HCT116 (cell line): ENCODE measurements around the gene WBP1. TPM values are rescaled to one million over a fixed set of nuclear protein-coding genes. Genes with fewer than 3 reads are reported as not detected.

Experiments used
- ATAC-seq: fragments of 200-7000 bp; cut with Tn5 transposase; 2 replicates; pipeline ENCODE4 v1.9.1; 2020; ENCODE audit warnings: mild to moderate bottlenecking, moderate library complexity
- BruUV-seq: library from RNA; stranded (reverse); fragments of 400-500 nt; replicated peaks from 2 replicates; lab custom pipeline; 2021; lab: Mats Ljungman, UMichigan
- CTCF ChIA-PET: fragments of 300-600 bp; sonication (Branson Sonifier 250); formaldehyde crosslinking; loops from one replicate; lab custom pipeline; 2021; ENCODE audit warnings: antibody characterized with exemption; lab: Charles Lee
- POLR2A ChIA-PET: fragments of 300-600, 350-600 bp; sonication (Branson Sonifier 250); formaldehyde crosslinking; loops from one replicate; lab custom pipeline; 2021; ENCODE audit warnings: antibody characterized with exemption; lab: Charles Lee
- RAD21 ChIA-PET, 2 experiments: fragments of 300-600 bp; sonication (Branson Sonifier 250); formaldehyde crosslinking; loops; one replicate each; lab custom pipeline; 2023; ENCODE audit warnings: low total read pairs in 2 of 2; ENCODE audit not compliant: uncharacterized antibody in 2 of 2, unreplicated experiment in 2 of 2, low non-redundant PET in 1 of 2; lab: Charles Lee
- DNase-seq: peaks from one replicate; pipeline ENCODE4 v3.0.0-alpha.2; 2010; ENCODE audit warnings: low read depth, low spot score
- H2AFZ ChIP-seq: fragments of 200-600 bp; shearing (Covaris generic), sonication (generic); 2 replicates; pipeline ENCODE4 v1.6.1; 2017; ENCODE audit warnings: low read depth, mixed run types, mixed read lengths, antibody characterized with exemption, low read length; ENCODE audit not compliant: poor library complexity, severe bottlenecking
- H3K27ac ChIP-seq: 2 replicates; pipeline ENCODE4 v1.5.1; 2012; ENCODE audit warnings: low read depth, low read length
- H3K27me3 ChIP-seq: fragments of 200-600 bp; sonication (generic); 2 replicates; pipeline ENCODE4 v1.6.1; 2016; ENCODE audit warnings: mixed run types, low read length, mixed read lengths; ENCODE audit not compliant: insufficient read depth
- H3K36me3 ChIP-seq, 2 experiments: fragments of 200-500 bp in 1 of 2; fragments of 200-600 bp in 1 of 2; sonication (Bioruptor generic) in 1 of 2; sonication (generic) in 1 of 2; 2 replicates each; pipeline versions ENCODE4 v1.5.1 to v1.6.1; 2014 to 2016; ENCODE audit warnings: low read length in 2 of 2, inconsistent platforms in 1 of 2, mixed read lengths in 1 of 2, mixed run types in 1 of 2; ENCODE audit not compliant: insufficient read depth in 2 of 2, control insufficient read depth in 1 of 2
- H3K4me1 ChIP-seq, 2 experiments: fragments of 200-600 bp in 1 of 2; sonication (generic) in 1 of 2; 2 replicates each; pipeline versions ENCODE4 v1.5.1 to v1.6.1; 2012 to 2017; ENCODE audit warnings: low read length in 2 of 2, inconsistent platforms in 1 of 2, mild to moderate bottlenecking in 1 of 2, mixed read lengths in 1 of 2, mixed run types in 1 of 2, moderate library complexity in 1 of 2; ENCODE audit not compliant: insufficient read depth in 2 of 2, control insufficient read depth in 1 of 2
- H3K4me2 ChIP-seq: fragments of 200-600 bp; sonication (generic); 2 replicates; pipeline ENCODE4 v1.6.1; 2017; ENCODE audit warnings: mixed run types, low read length, mixed read lengths
- H3K4me3 ChIP-seq, 2 experiments: fragments of 200-600 bp in 1 of 2; sonication (generic) in 1 of 2; replicated peaks in 1 of 2; 2 replicates each; pipeline ENCODE4 v1.5.1; 2011 to 2016; ENCODE audit warnings: low read length in 2 of 2, control low read depth in 1 of 2, low read depth in 1 of 2, mild to moderate bottlenecking in 1 of 2, mixed read lengths in 1 of 2, mixed run types in 1 of 2
- H3K79me2 ChIP-seq: fragments of 200-600 bp; sonication (generic); 2 replicates; pipeline ENCODE4 v1.6.1; 2017; ENCODE audit warnings: mild to moderate bottlenecking, mixed run types, low read length, moderate library complexity, mixed read lengths; ENCODE audit not compliant: insufficient read depth
- H3K9ac ChIP-seq: fragments of 200-600 bp; sonication (generic); 2 replicates; pipeline ENCODE4 v1.6.1; 2016; ENCODE audit warnings: low read length, mixed read lengths
- H3K9me2 ChIP-seq: fragments of 200-600 bp; sonication (generic), shearing (Covaris generic); 2 replicates; pipeline ENCODE4 v1.6.1; 2017; ENCODE audit warnings: mixed run types, mild to moderate bottlenecking, moderate library complexity; ENCODE audit not compliant: insufficient read depth
- H3K9me3 ChIP-seq, 2 experiments: fragments of 200-500 bp in 1 of 2; fragments of 200-600 bp in 1 of 2; sonication (Bioruptor generic) in 1 of 2; sonication (generic) in 1 of 2; 2 replicates each; pipeline ENCODE4 v1.6.1; 2014 to 2017; ENCODE audit warnings: low read length in 2 of 2, mixed read lengths in 2 of 2, inconsistent platforms in 1 of 2, low read depth in 1 of 2, mild to moderate bottlenecking in 1 of 2, mixed run types in 1 of 2, moderate library complexity in 1 of 2; ENCODE audit not compliant: control insufficient read depth in 1 of 2, insufficient read depth in 1 of 2
- H4K20me1 ChIP-seq: fragments of 200-600 bp; sonication (generic), shearing (Covaris generic); 2 replicates; pipeline ENCODE4 v1.6.1; 2017; ENCODE audit warnings: mixed run types, mild to moderate bottlenecking, moderate library complexity; ENCODE audit not compliant: insufficient read depth
- CEBPB ChIP-seq: IDR thresholded peaks from 2 replicates; pipeline ENCODE4 v1.6.1; 2012; ENCODE audit warnings: low read depth
- EGR1 ChIP-seq: IDR thresholded peaks from 2 replicates; pipeline ENCODE4 v1.6.1; 2012; ENCODE audit warnings: low read depth
- EZH2 ChIP-seq: fragments of 200-600 bp; sonication (generic); IDR thresholded peaks from 2 replicates; pipeline ENCODE4 v1.6.1; 2017; ENCODE audit warnings: antibody characterized with exemption, mixed run types
- EZH2phosphoT487 ChIP-seq: fragments of 200-600 bp; IDR thresholded peaks from 2 replicates; pipeline ENCODE4 v1.6.1; 2018; ENCODE audit warnings: antibody characterized with exemption, borderline replicate concordance
- POLR2A ChIP-seq: IDR thresholded peaks from 2 replicates; pipeline ENCODE4 v1.7.0; 2011; ENCODE audit warnings: borderline replicate concordance; ENCODE audit not compliant: insufficient read depth, insufficient read length; ENCODE audit errors: extremely low read depth
- POLR2AphosphoS5 ChIP-seq: IDR thresholded peaks from 2 replicates; pipeline ENCODE4 v1.6.1; 2011; ENCODE audit warnings: mild to moderate bottlenecking, low read depth, low read length, moderate library complexity
- RAD21 ChIP-seq: IDR thresholded peaks from 2 replicates; pipeline ENCODE4 v1.6.1; 2012; ENCODE audit warnings: low read depth, mild to moderate bottlenecking
- SIN3A ChIP-seq: IDR thresholded peaks from 2 replicates; pipeline ENCODE4 v1.6.1; 2012; ENCODE audit warnings: low read depth
- SP1 ChIP-seq: IDR thresholded peaks from 2 replicates; pipeline ENCODE4 v1.6.1; 2012; ENCODE audit warnings: low read depth
- SRF ChIP-seq: IDR thresholded peaks from 2 replicates; pipeline ENCODE4 v1.6.1; 2012; ENCODE audit warnings: low read depth
- TCF7L2 ChIP-seq: IDR thresholded peaks from 2 replicates; pipeline ENCODE4 v1.7.0; 2011; ENCODE audit warnings: borderline replicate concordance, inconsistent platforms; ENCODE audit not compliant: insufficient read depth, insufficient read length; ENCODE audit errors: extremely low read depth
- YY1 ChIP-seq: IDR thresholded peaks from 2 replicates; pipeline ENCODE4 v1.6.1; 2011; ENCODE audit warnings: low read length, low read depth, moderate library complexity, mild to moderate bottlenecking; ENCODE audit not compliant: insufficient replicate concordance; ENCODE audit errors: extremely low read depth
- ZNF274 ChIP-seq: fragments of 200-500 bp; sonication (Bioruptor generic); IDR thresholded peaks from 2 replicates; pipeline ENCODE4 v1.6.1; 2014; ENCODE audit warnings: mild to moderate bottlenecking, low read depth, low read length, inconsistent platforms
- intact Hi-C: fragments of 100-400 bp; cut with micrococcal nuclease; formaldehyde crosslinking; loops from 2 replicates; pipeline ENCODE4 v1.10.0; 2022
- total RNA-seq: library from RNA; stranded (reverse); gene quantifications from one replicate; pipeline ENCODE4 v1.2.1, GENCODE V29; 2021; ENCODE audit not compliant: unreplicated experiment
- TF ChIP-seq, protein P1 (sequence below): IDR thresholded peaks from 2 replicates; pipeline ENCODE4 v1.6.1; 2012
- TF ChIP-seq, protein P2 (sequence below): IDR thresholded peaks from 2 replicates; pipeline ENCODE4 v1.6.1; 2011; ENCODE audit warnings: mild to moderate bottlenecking, low read length, moderate library complexity; ENCODE audit not compliant: insufficient replicate concordance; ENCODE audit errors: extremely low read depth
- TF ChIP-seq, protein P3 (sequence below): IDR thresholded peaks from 2 replicates; pipeline ENCODE4 v1.6.1; 2012
- TF ChIP-seq, protein P4 (sequence below): IDR thresholded peaks from 2 replicates; pipeline ENCODE4 v1.6.1; 2012; ENCODE audit warnings: low read depth

The WBP1 gene
- total RNA-seq, 1 experiment from 2014 or later, result 64.7 TPM

DNA sequence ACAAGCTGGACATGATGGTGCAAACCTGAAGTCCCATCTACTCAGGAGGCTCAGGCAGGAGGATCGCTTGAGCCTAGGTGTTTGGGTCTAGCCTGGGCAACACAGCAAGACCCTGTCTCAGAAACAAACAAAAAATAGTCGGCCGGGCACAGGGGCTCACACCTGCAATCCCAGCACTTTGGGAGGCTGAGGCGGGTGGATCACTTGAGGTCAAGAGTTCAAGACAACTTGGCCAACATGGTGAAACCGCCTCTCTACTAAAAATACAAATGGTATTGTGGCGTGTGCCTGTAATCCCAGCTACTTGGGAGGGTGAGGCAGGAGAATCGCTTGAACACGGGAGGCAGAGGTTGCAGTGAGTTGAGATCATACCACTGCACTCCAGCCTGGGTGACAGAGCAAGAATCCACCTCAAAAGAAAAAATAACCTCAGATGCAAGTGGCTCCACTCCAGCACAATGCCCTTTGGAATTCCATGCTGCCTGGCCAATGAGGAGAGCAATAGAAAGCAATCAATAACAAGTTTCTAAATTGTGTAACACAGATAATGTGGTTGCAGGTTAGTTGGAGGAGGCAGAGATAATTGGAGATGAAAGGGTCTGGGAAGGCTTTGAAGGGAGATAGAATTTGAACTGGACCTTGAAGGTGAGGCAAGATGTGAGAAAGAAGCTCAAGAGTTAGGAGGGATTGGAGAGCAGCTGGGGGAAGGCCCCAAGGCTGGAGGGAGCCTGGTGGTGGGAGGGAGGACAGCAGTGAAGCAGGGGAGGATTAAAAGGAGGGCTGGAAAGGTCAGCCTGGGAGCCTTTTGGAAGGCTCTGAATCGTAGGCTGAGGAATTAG is 30.6 kb downstream of the WBP1 start (continued):
- TF ChIP-seq, protein P1, sequence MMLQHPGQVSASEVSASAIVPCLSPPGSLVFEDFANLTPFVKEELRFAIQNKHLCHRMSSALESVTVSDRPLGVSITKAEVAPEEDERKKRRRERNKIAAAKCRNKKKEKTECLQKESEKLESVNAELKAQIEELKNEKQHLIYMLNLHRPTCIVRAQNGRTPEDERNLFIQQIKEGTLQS, result no peak
- TF ChIP-seq POLR2A, result no peak
- TF ChIP-seq, all 23 proteins: peak for 0

DNA sequence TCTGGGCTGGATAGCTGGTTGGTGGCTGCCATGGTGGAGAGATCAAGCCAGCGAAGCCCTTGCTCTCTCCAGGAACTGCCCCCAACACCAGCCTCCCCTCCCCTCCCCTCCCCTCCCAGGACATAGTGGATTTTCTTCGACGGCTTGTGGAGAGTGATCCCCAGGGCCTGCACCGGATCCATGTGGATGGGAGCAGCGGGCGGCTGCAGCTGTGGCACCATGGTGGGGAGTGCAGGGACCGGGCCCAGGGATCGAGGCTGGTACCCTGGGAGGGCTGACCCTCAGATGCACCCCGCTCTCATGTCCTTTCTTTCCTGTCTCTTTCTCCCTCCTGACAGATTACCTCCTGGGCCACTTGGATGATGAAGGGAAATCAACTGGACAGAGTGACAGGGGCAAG is 31.7 kb downstream of the WBP1 start:
- ATAC-seq (no peak), DNase-seq (no peak)
- ChIA-PET RAD21 (no interaction called here), CTCF (no interaction called here), POLR2A (interaction anchor here (1.1 kb wide), 1 partner anchor 40 kb away, joined by 3 read pairs; no protein-coding TSS in a partner anchor)
- Histone ChIP-seq H3K4me1 (peaks cover 0 to 8% of the 10 kb centered on the region in 2 experiments; a peak in 1 of 4 replicates), H3K4me3 (no peak overlapping the region), H3K9ac (no peak overlapping the region), H4K20me1 (no peaks in the 10 kb centered on the region), H3K9me3 (no peaks in the 10 kb centered on the region), H3K4me2 (no peak overlapping the region), H3K27ac (no peak overlapping the region), H3K9me2 (no peaks in the 10 kb centered on the region), H3K36me3 (peaks cover 8 to 17% of the 10 kb centered on the region in 2 experiments; a peak in 3 of 4 replicates), H2AFZ (no peak overlapping the region), H3K27me3 (no peaks in the 10 kb centered on the region), H3K79me2 (no peaks in the 10 kb centered on the region; the same call in 1 of the 2 replicates)
- no TSS peak for BruUV-seq
- intact Hi-C loops, result no loop called here
- no peak for TF ChIP-seq POLR2A
- TF ChIP-seq TCF7L2, result no peak
- TF ChIP-seq SIN3A, result no peak
- TF ChIP-seq EGR1, result no peak
- TF ChIP-seq SP1, result no peak
- TF ChIP-seq CEBPB, result no peak
- TF ChIP-seq EZH2phosphoT487, result no peak
- TF ChIP-seq RAD21, result no peak
- TF ChIP-seq ZNF274, result no peak
- TF ChIP-seq EZH2, result no peak
- TF ChIP-seq, protein P2, sequence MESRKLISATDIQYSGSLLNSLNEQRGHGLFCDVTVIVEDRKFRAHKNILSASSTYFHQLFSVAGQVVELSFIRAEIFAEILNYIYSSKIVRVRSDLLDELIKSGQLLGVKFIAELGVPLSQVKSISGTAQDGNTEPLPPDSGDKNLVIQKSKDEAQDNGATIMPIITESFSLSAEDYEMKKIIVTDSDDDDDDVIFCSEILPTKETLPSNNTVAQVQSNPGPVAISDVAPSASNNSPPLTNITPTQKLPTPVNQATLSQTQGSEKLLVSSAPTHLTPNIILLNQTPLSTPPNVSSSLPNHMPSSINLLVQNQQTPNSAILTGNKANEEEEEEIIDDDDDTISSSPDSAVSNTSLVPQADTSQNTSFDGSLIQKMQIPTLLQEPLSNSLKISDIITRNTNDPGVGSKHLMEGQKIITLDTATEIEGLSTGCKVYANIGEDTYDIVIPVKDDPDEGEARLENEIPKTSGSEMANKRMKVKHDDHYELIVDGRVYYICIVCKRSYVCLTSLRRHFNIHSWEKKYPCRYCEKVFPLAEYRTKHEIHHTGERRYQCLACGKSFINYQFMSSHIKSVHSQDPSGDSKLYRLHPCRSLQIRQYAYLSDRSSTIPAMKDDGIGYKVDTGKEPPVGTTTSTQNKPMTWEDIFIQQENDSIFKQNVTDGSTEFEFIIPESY, result no peak
- no peak for TF ChIP-seq SRF
- no peak for TF ChIP-seq YY1
- TF ChIP-seq, protein P3, sequence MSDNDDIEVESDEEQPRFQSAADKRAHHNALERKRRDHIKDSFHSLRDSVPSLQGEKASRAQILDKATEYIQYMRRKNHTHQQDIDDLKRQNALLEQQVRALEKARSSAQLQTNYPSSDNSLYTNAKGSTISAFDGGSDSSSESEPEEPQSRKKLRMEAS, result no peak
- TF ChIP-seq POLR2AphosphoS5, result no peak
- TF ChIP-seq, protein P4, sequence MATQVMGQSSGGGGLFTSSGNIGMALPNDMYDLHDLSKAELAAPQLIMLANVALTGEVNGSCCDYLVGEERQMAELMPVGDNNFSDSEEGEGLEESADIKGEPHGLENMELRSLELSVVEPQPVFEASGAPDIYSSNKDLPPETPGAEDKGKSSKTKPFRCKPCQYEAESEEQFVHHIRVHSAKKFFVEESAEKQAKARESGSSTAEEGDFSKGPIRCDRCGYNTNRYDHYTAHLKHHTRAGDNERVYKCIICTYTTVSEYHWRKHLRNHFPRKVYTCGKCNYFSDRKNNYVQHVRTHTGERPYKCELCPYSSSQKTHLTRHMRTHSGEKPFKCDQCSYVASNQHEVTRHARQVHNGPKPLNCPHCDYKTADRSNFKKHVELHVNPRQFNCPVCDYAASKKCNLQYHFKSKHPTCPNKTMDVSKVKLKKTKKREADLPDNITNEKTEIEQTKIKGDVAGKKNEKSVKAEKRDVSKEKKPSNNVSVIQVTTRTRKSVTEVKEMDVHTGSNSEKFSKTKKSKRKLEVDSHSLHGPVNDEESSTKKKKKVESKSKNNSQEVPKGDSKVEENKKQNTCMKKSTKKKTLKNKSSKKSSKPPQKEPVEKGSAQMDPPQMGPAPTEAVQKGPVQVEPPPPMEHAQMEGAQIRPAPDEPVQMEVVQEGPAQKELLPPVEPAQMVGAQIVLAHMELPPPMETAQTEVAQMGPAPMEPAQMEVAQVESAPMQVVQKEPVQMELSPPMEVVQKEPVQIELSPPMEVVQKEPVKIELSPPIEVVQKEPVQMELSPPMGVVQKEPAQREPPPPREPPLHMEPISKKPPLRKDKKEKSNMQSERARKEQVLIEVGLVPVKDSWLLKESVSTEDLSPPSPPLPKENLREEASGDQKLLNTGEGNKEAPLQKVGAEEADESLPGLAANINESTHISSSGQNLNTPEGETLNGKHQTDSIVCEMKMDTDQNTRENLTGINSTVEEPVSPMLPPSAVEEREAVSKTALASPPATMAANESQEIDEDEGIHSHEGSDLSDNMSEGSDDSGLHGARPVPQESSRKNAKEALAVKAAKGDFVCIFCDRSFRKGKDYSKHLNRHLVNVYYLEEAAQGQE, result no peak
- TF ChIP-seq, protein P1, result no peak
